ENCODE results near the gene RBM15. TPM values are rescaled to one million over a fixed set of nuclear protein-coding genes. Genes with fewer than 3 reads are reported as not detected.

The RBM15 gene
- total and polyA plus RNA-seq, 2 donors (not counting 3 experiments of a cell fraction or from before 2014, with no cell fraction given), result 8.5 to 29.5 TPM

DNA sequence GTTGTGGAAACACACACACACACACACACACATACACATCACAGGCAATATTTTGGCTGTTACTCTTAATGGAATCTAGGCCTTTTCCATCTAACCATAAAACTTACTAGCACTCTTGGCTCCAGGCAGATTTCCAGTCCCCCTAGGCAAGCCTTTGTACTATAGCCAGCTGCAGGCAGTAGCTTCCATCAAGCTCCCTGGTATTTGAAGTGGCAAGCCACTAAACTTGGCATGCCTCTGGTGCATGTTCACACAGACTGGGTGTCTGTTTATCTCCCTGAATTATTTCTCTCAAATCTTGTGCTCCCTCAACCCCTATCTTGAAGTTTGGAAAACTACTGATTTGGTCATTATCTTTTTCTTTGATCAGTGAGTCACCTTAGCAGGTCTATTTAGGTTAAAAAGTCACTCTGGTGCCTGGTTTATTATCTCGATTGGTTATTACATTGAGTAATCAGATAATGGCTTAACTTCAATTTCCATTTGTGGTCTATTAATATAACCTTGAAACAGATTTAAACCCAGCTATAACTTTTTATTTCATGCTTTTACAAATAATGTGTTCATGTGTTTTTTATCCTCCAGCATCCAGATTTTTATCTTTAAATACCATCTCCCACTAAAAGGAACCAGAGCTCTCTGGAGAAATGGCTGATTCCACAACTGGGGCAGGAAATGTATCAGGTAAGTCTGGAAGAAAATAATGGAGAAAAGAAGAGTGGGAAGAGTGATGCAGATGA, 2.7 kb upstream of the RBM15 start:
- POLR2A ChIA-PET, result no interaction called here
- Histone ChIP-seq H3K9me1 (replicated peaks; ENCODE audit: control insufficient read depth, extremely low read depth, insufficient read depth, low read length) (no peaks in the 10 kb centered on the region), H3K9me3 (replicated peaks; ENCODE audit: control insufficient read depth, insufficient read depth, low read length) (no peaks in the 10 kb centered on the region), H3K27ac (ENCODE audit: insufficient read depth, low read depth, low read length) (no peak overlapping the region), H3K27me3 (ENCODE audit: control insufficient read depth in 2 of 2, insufficient read depth in 2 of 2, low read length in 2 of 2) (no peaks in the 10 kb centered on the region), H4K20me1 (replicated peaks; ENCODE audit: control insufficient read depth, extremely low read depth, insufficient read depth, low read length) (no peaks in the 10 kb centered on the region), H3K9ac (replicated peaks; ENCODE audit: extremely low read depth, insufficient read depth, low read length) (no peak overlapping the region), H3K4me3 (replicated peaks in 1 of 3; ENCODE audit: insufficient read depth in 1 of 3, low read depth in 1 of 3, low read length in 3 of 3) (no peak overlapping the region), H2AFZ (ENCODE audit: low read depth, low read length) (no peak overlapping the region), H3K79me2 (ENCODE audit: control insufficient read depth, insufficient read depth, low read length) (peaks cover 21% of the 10 kb centered on the region), H3K4me1 (ENCODE audit: control insufficient read depth, extremely low read depth, insufficient read depth, low read length) (peaks cover 16% of the 10 kb centered on the region), H3K36me3 (ENCODE audit: control insufficient read depth in 2 of 2, extremely low read depth in 1 of 2, insufficient read depth in 2 of 2, low read length in 2 of 2) (peaks cover 0 to 4% of the 10 kb centered on the region in 2 experiments), H3K4me2 (ENCODE audit: insufficient read depth, low read length) (no peak overlapping the region)
- FAIRE-seq (no peak), DNase-seq (ENCODE audit: low read depth, low spot score) (no peak)
- intact Hi-C loops (cut with micrococcal nuclease), result loop anchor here (5.0 kb wide), 1 partner anchor 126 kb away; no protein-coding TSS in a partner anchor
- BruUV-seq (replicated peaks), result no TSS peak
- dilution Hi-C loops (cut with MboI; ENCODE audit: extremely low pct_ligation_motif_present, low sequenced_read_pairs), result no loop called here
- CTCF ChIA-PET, result interaction anchor here (0.9 to 5.5 kb wide), 5 partner anchors 23 to 129 kb away, joined by 3 to 80 read pairs (median 29); partner anchors contain the start of gene KCNC4
- TF ChIP-seq FOS (IDR thresholded peaks at IDR 0.05; ENCODE audit: borderline replicate concordance, insufficient read depth, low read length), result no peak
- TF ChIP-seq POLR2A (IDR thresholded peaks at IDR 0.05; ENCODE audit: low read depth, low read length), result no peak
- TF ChIP-seq, protein P1, sequence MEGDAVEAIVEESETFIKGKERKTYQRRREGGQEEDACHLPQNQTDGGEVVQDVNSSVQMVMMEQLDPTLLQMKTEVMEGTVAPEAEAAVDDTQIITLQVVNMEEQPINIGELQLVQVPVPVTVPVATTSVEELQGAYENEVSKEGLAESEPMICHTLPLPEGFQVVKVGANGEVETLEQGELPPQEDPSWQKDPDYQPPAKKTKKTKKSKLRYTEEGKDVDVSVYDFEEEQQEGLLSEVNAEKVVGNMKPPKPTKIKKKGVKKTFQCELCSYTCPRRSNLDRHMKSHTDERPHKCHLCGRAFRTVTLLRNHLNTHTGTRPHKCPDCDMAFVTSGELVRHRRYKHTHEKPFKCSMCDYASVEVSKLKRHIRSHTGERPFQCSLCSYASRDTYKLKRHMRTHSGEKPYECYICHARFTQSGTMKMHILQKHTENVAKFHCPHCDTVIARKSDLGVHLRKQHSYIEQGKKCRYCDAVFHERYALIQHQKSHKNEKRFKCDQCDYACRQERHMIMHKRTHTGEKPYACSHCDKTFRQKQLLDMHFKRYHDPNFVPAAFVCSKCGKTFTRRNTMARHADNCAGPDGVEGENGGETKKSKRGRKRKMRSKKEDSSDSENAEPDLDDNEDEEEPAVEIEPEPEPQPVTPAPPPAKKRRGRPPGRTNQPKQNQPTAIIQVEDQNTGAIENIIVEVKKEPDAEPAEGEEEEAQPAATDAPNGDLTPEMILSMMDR (IDR thresholded peaks at IDR 0.05; ENCODE audit: extremely low read depth in 1 of 2, insufficient read depth in 1 of 2, low read depth in 1 of 2, low read length in 2 of 2), result no peak
- TF ChIP-seq POLR2AphosphoS5 (IDR thresholded peaks at IDR 0.05; ENCODE audit: insufficient read depth, low read depth, low read length), result no peak
- TF ChIP-seq JUN (IDR thresholded peaks at IDR 0.05; ENCODE audit: borderline replicate concordance, insufficient read depth, insufficient read length, low read depth), result peak; percentile 22
- TF ChIP-seq, protein P2, sequence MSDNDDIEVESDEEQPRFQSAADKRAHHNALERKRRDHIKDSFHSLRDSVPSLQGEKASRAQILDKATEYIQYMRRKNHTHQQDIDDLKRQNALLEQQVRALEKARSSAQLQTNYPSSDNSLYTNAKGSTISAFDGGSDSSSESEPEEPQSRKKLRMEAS (IDR thresholded peaks at IDR 0.05; ENCODE audit: insufficient read depth, insufficient read length), result no peak
- TF ChIP-seq GATA2 (IDR thresholded peaks at IDR 0.05; ENCODE audit: insufficient read depth, insufficient read length, low read depth, low read length), result no peak

All from endothelial cell of umbilical vein (primary cell).